ENCODE measurements around the gene FLRT1. TPM values are rescaled to one million over a fixed set of nuclear protein-coding genes. Genes with fewer than 3 reads are reported as not detected.
A peak's percentile ranks its signal among the peaks of the same experiment; 100 is the strongest.

Gene FLRT1
- total and polyA plus RNA-seq, 2 donors (not counting 1 experiment from before 2014, with no cell fraction given), result 0.02 to 0.17 TPM

DNA sequence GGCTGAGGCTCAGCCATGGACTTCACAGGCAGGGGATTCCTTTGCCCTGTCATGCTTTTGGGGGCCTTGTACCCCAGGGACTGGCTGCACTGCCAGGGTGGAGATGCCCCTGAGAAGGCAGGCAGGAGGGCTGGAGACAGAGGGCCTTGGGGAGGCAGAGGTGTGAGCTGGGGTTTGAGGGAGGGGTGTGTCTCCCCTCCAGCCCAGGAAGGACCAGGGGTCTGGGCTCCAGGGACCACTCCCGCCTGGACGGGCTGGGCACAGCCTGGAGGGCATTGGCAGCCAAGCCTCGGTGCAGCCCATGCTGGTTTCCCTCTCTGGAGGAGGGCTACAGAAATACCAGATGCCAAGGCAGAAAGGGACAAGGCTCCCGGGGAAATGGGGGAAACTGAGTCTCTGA is 30.0 kb upstream of the FLRT1 start:
- TF ChIP-seq, protein P1, sequence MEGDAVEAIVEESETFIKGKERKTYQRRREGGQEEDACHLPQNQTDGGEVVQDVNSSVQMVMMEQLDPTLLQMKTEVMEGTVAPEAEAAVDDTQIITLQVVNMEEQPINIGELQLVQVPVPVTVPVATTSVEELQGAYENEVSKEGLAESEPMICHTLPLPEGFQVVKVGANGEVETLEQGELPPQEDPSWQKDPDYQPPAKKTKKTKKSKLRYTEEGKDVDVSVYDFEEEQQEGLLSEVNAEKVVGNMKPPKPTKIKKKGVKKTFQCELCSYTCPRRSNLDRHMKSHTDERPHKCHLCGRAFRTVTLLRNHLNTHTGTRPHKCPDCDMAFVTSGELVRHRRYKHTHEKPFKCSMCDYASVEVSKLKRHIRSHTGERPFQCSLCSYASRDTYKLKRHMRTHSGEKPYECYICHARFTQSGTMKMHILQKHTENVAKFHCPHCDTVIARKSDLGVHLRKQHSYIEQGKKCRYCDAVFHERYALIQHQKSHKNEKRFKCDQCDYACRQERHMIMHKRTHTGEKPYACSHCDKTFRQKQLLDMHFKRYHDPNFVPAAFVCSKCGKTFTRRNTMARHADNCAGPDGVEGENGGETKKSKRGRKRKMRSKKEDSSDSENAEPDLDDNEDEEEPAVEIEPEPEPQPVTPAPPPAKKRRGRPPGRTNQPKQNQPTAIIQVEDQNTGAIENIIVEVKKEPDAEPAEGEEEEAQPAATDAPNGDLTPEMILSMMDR (conservative IDR thresholded peaks at IDR 0.05 in 1 of 2, IDR thresholded peaks at IDR 0.05 in 1 of 2; ENCODE audit: low read depth in 1 of 2, low read length in 2 of 2), result no peak
- TF ChIP-seq EZH2 (IDR thresholded peaks at IDR 0.05; ENCODE audit: low read length, missing control alignments), result no peak
- H3K79me2 ChIP-seq (ENCODE audit: control insufficient read depth, insufficient read depth, low read length), result no peaks in the 10 kb centered on the region
- H3K27ac ChIP-seq (ENCODE audit: insufficient read depth, low read length), result no peak overlapping the region
- no peaks in the 10 kb centered on the region for H3K9me3 ChIP-seq (ENCODE audit: control insufficient read depth, insufficient read depth, low read depth, low read length)
- H4K20me1 ChIP-seq (ENCODE audit: control insufficient read depth, extremely low read depth, insufficient read depth, low read length), result no peaks in the 10 kb centered on the region
- H3K27me3 ChIP-seq (ENCODE audit: control insufficient read depth, insufficient read depth, low read length), result no peaks in the 10 kb centered on the region
- peaks cover 7% of the 10 kb centered on the region for H3K4me1 ChIP-seq (ENCODE audit: control insufficient read depth, extremely low read depth, insufficient read depth, low read length)
- no peak overlapping the region for H3K9ac ChIP-seq (ENCODE audit: insufficient read depth, low read length)
- no peak overlapping the region for H2AFZ ChIP-seq (ENCODE audit: low read length)
- no peaks in the 10 kb centered on the region for H3K36me3 ChIP-seq (ENCODE audit: control insufficient read depth, insufficient read depth, low read length)
- no peak overlapping the region for H3K4me3 ChIP-seq (replicated peaks in 1 of 4; ENCODE audit: control extremely low read depth in 1 of 4, insufficient read depth in 1 of 4, low read depth in 3 of 4, low read length in 4 of 4)
- H3K4me2 ChIP-seq (ENCODE audit: extremely low read depth, insufficient read depth, low read length), result no peak overlapping the region
- no peak for DNase-seq (ENCODE audit: low read depth in 2 of 2)

DNA sequence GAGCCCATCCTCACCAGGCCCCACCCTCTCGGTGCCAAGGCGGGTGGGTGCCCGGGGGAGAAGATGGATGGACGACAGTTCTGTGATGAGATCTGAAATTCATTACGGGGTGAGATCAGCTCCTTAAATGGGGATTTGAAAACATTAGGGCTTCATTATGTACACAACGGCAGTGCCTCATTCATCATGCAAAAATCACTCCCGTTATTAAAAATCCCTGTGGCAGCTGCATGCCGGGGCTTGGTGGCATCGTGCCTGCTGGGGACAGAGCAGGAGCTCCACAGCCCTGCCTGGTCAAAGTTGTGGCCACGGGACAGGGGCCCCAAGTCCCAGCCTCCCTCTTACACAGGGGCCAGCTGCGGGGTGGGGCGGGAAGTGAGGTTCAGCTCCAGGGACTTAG is 29.3 kb upstream of the FLRT1 start:
- Histone ChIP-seq H3K27me3 (ENCODE audit: control insufficient read depth, insufficient read depth, low read length) (no peaks in the 10 kb centered on the region), H3K9me3 (ENCODE audit: control insufficient read depth, insufficient read depth, low read depth, low read length) (no peaks in the 10 kb centered on the region), H3K9ac (ENCODE audit: insufficient read depth, low read length) (no peak overlapping the region), H3K27ac (ENCODE audit: insufficient read depth, low read length) (no peak overlapping the region), H2AFZ (ENCODE audit: low read length) (no peak overlapping the region), H3K79me2 (ENCODE audit: control insufficient read depth, insufficient read depth, low read length) (no peaks in the 10 kb centered on the region), H3K4me3 (replicated peaks in 1 of 4; ENCODE audit: control extremely low read depth in 1 of 4, insufficient read depth in 1 of 4, low read depth in 3 of 4, low read length in 4 of 4) (no peak overlapping the region), H3K36me3 (ENCODE audit: control insufficient read depth, insufficient read depth, low read length) (no peaks in the 10 kb centered on the region), H4K20me1 (ENCODE audit: control insufficient read depth, extremely low read depth, insufficient read depth, low read length) (no peaks in the 10 kb centered on the region), H3K4me2 (ENCODE audit: extremely low read depth, insufficient read depth, low read length) (no peak overlapping the region), H3K4me1 (ENCODE audit: control insufficient read depth, extremely low read depth, insufficient read depth, low read length) (peaks cover 7% of the 10 kb centered on the region)
- DNase-seq (ENCODE audit: low read depth in 2 of 2), result no peak
- TF ChIP-seq, protein P1 (conservative IDR thresholded peaks at IDR 0.05 in 1 of 2, IDR thresholded peaks at IDR 0.05 in 1 of 2; ENCODE audit: low read depth in 1 of 2, low read length in 2 of 2), result no peak
- no peak for TF ChIP-seq EZH2 (IDR thresholded peaks at IDR 0.05; ENCODE audit: low read length, missing control alignments)

- peak overlapping the region; percentile 59 for H2AFZ ChIP-seq (ENCODE audit: low read length)
- peak overlapping the region; percentile 83 for H3K4me2 ChIP-seq (ENCODE audit: extremely low read depth, insufficient read depth, low read length)
- H3K9ac ChIP-seq (ENCODE audit: insufficient read depth, low read length), result no peak overlapping the region
Measured at GRCh38 chr11:64007160-64007628, 28.5 kb upstream of the FLRT1 start.

More at GRCh38 chr11:64007160-64007628, 28.5 kb upstream of the FLRT1 start:
- H3K9me3 ChIP-seq (ENCODE audit: control insufficient read depth, insufficient read depth, low read depth, low read length), result no peaks in the 10 kb centered on the region
- TF ChIP-seq, protein P1 (conservative IDR thresholded peaks at IDR 0.05 in 1 of 2, IDR thresholded peaks at IDR 0.05 in 1 of 2; ENCODE audit: low read depth in 1 of 2, low read length in 2 of 2), result no peak
- no peak for TF ChIP-seq EZH2 (IDR thresholded peaks at IDR 0.05; ENCODE audit: low read length, missing control alignments)
- DNase-seq (ENCODE audit: low read depth in 2 of 2), result peak; percentile 22 to 34
- H3K4me1 ChIP-seq (ENCODE audit: control insufficient read depth, extremely low read depth, insufficient read depth, low read length), result peaks cover 7% of the 10 kb centered on the region
- H3K36me3 ChIP-seq (ENCODE audit: control insufficient read depth, insufficient read depth, low read length), result no peaks in the 10 kb centered on the region
- peak overlapping the region; percentile 13 to 46 (median 25) for H3K4me3 ChIP-seq (replicated peaks in 1 of 4; ENCODE audit: control extremely low read depth in 1 of 4, insufficient read depth in 1 of 4, low read depth in 3 of 4, low read length in 4 of 4)
- no peaks in the 10 kb centered on the region for H3K27me3 ChIP-seq (ENCODE audit: control insufficient read depth, insufficient read depth, low read length)
- H4K20me1 ChIP-seq (ENCODE audit: control insufficient read depth, extremely low read depth, insufficient read depth, low read length), result no peaks in the 10 kb centered on the region
- H3K79me2 ChIP-seq (ENCODE audit: control insufficient read depth, insufficient read depth, low read length), result no peaks in the 10 kb centered on the region
- no peak overlapping the region for H3K27ac ChIP-seq (ENCODE audit: insufficient read depth, low read length)

All from fibroblast of lung (primary cell).